WTC11 (cell line): ENCODE results near the gene PRSS23. TPM values are rescaled to one million over a fixed set of nuclear protein-coding genes. Genes with fewer than 3 reads are reported as not detected.
A peak's percentile ranks its signal among the peaks of the same experiment; 100 is the strongest.

ENCODE experiments used
- ATAC-seq: fragments of 200-7000 bp; cut with Tn5 transposase; 2 replicates; pipeline ENCODE4 v1.10.0; 2021; ENCODE audit warnings: mild to moderate bottlenecking, moderate library complexity
- CTCF ChIA-PET: fragments of 300-600 bp; sonication (Branson Sonifier 250); formaldehyde crosslinking; loops from one replicate; lab custom pipeline; 2021; ENCODE audit warnings: antibody characterized with exemption; lab: Charles Lee
- POLR2A ChIA-PET: fragments of 350-600 bp; sonication (Branson Sonifier 250); formaldehyde crosslinking; loops from one replicate; lab custom pipeline; 2021; ENCODE audit warnings: antibody characterized with exemption; lab: Charles Lee
- DNase-seq: peaks from one replicate; pipeline ENCODE4 v3.0.0; 2021; ENCODE audit warnings: low spot score
- H3K27ac Mint-ChIP-seq: 2 replicates; pipeline ENCODE4 v1.8.0; 2021; ENCODE audit warnings: mixed read lengths
- H3K27me3 Mint-ChIP-seq: 2 replicates; pipeline ENCODE4 v1.8.0; 2021; ENCODE audit warnings: low read depth, mild to moderate bottlenecking, moderate library complexity, mixed read lengths
- H3K36me3 Mint-ChIP-seq: 2 replicates; pipeline ENCODE4 v1.8.0; 2021; ENCODE audit warnings: mixed read lengths
- H3K4me1 Mint-ChIP-seq: 2 replicates; pipeline ENCODE4 v1.8.0; 2022; ENCODE audit warnings: mixed read lengths
- H3K4me3 Mint-ChIP-seq: 2 replicates; pipeline ENCODE4 v1.8.0; 2021; ENCODE audit warnings: mild to moderate bottlenecking, moderate library complexity, mixed read lengths
- H3K9me3 Mint-ChIP-seq: 2 replicates; pipeline ENCODE4 v1.8.0; 2021; ENCODE audit warnings: mixed read lengths
- ATF1 ChIP-seq: sonication (generic); formaldehyde crosslinking; IDR thresholded peaks from 2 replicates; pipeline ENCODE4 v1.8.1; 2023; ENCODE audit warnings: mild to moderate bottlenecking, moderate library complexity, missing genetic modification reagents
- ATF3 ChIP-seq: sonication (generic); formaldehyde crosslinking; conservative IDR thresholded peaks from 2 replicates; pipeline ENCODE4 v1.8.1; 2022; ENCODE audit warnings: mild to moderate bottlenecking, missing genetic modification reagents
- CREB1 ChIP-seq: sonication (generic); formaldehyde crosslinking; IDR thresholded peaks from 2 replicates; pipeline ENCODE4 v1.8.0; 2023; ENCODE audit warnings: mild to moderate bottlenecking, missing genetic modification reagents
- CTCF ChIP-seq: fragments of 200-600 bp; IDR thresholded peaks from 2 replicates; pipeline ENCODE4 v1.8.0; 2022; ENCODE audit warnings: antibody characterized with exemption
- ELF4 ChIP-seq: sonication (generic); formaldehyde crosslinking; IDR thresholded peaks from 2 replicates; pipeline ENCODE4 v1.8.1; 2022; ENCODE audit warnings: low read depth, mild to moderate bottlenecking, moderate library complexity, missing genetic modification reagents
- ETV6 ChIP-seq: sonication (generic); formaldehyde crosslinking; IDR thresholded peaks from 2 replicates; pipeline ENCODE4 v1.8.1; 2022; ENCODE audit warnings: mild to moderate bottlenecking, missing genetic modification reagents
- FOXJ3 ChIP-seq: sonication (generic); formaldehyde crosslinking; IDR thresholded peaks from 2 replicates; pipeline ENCODE4 v1.9.0; 2021; ENCODE audit warnings: missing genetic modification reagents, mild to moderate bottlenecking, borderline replicate concordance
- GRHL2 ChIP-seq: fragments of 250-450 bp; sonication (Bioruptor Pico); IDR thresholded peaks from 2 replicates; pipeline ENCODE4 v1.8.0; 2022; ENCODE audit warnings: mild to moderate bottlenecking, moderate library complexity; ENCODE audit not compliant: insufficient replicate concordance, severe bottlenecking
- GTF2I ChIP-seq: fragments of 250-450 bp; sonication (Bioruptor Pico); conservative IDR thresholded peaks from 2 replicates; pipeline ENCODE4 v1.4.0; 2021; ENCODE audit warnings: mild to moderate bottlenecking
- HMGA2 ChIP-seq: fragments of 250-450 bp; sonication (Bioruptor Pico); IDR thresholded peaks from 2 replicates; pipeline ENCODE4 v1.4.0; 2021; ENCODE audit warnings: mild to moderate bottlenecking, moderate library complexity
- IRF1 ChIP-seq: sonication (generic); formaldehyde crosslinking; IDR thresholded peaks from 2 replicates; pipeline ENCODE4 v1.8.0; 2023; ENCODE audit warnings: missing genetic modification reagents
- IRF2 ChIP-seq: sonication (generic); formaldehyde crosslinking; IDR thresholded peaks from 2 replicates; pipeline ENCODE4 v1.8.0; 2022; ENCODE audit warnings: low read depth, missing genetic modification reagents, borderline replicate concordance
- KAT7 ChIP-seq: sonication (generic); formaldehyde crosslinking; IDR thresholded peaks from 2 replicates; pipeline ENCODE4 v1.8.1; 2023; ENCODE audit warnings: missing genetic modification reagents, mild to moderate bottlenecking, borderline replicate concordance
- MAX ChIP-seq: sonication (generic); formaldehyde crosslinking; IDR thresholded peaks from 2 replicates; pipeline ENCODE4 v1.8.0; 2022; ENCODE audit warnings: mild to moderate bottlenecking, missing genetic modification reagents
- NFATC4 ChIP-seq: fragments of 250-450 bp; sonication (Bioruptor Pico); IDR thresholded peaks from 2 replicates; pipeline ENCODE4 v1.9.0; 2021; ENCODE audit warnings: mild to moderate bottlenecking
- NFE2L1 ChIP-seq: sonication (generic); formaldehyde crosslinking; IDR thresholded peaks from 2 replicates; pipeline ENCODE4 v1.8.1; 2023; ENCODE audit warnings: missing genetic modification reagents
- NR2C2 ChIP-seq: sonication (generic); formaldehyde crosslinking; IDR thresholded peaks from 2 replicates; pipeline ENCODE4 v1.8.0; 2022; ENCODE audit warnings: mild to moderate bottlenecking, missing genetic modification reagents
- RELA ChIP-seq: sonication (generic); formaldehyde crosslinking; IDR thresholded peaks from 2 replicates; pipeline ENCODE4 v1.8.1; 2022; ENCODE audit warnings: missing genetic modification reagents, mild to moderate bottlenecking, borderline replicate concordance
- RORB ChIP-seq: fragments of 250-450 bp; sonication (Bioruptor Pico); IDR thresholded peaks from 2 replicates; pipeline ENCODE4 v1.9.0; 2021; ENCODE audit warnings: mild to moderate bottlenecking
- SMAD4 ChIP-seq: sonication (generic); formaldehyde crosslinking; IDR thresholded peaks from 2 replicates; pipeline ENCODE4 v1.8.0; 2022; ENCODE audit warnings: mild to moderate bottlenecking, missing genetic modification reagents
- SOX15 ChIP-seq: fragments of 250-450 bp; sonication (Bioruptor Pico); IDR thresholded peaks from 2 replicates; pipeline ENCODE4 v1.9.0; 2021; ENCODE audit warnings: mild to moderate bottlenecking
- SP1 ChIP-seq: sonication (generic); formaldehyde crosslinking; conservative IDR thresholded peaks from 2 replicates; pipeline ENCODE4 v1.8.1; 2022; ENCODE audit warnings: missing genetic modification reagents
- STAT6 ChIP-seq: sonication (generic); formaldehyde crosslinking; conservative IDR thresholded peaks from 2 replicates; pipeline ENCODE4 v1.8.1; 2023; ENCODE audit warnings: mild to moderate bottlenecking, low read depth, missing genetic modification reagents, moderate library complexity
- ZNF263 ChIP-seq: sonication (generic); formaldehyde crosslinking; IDR thresholded peaks from 2 replicates; pipeline ENCODE4 v1.8.1; 2022; ENCODE audit warnings: low read depth, mild to moderate bottlenecking, moderate library complexity, missing genetic modification reagents
- total RNA-seq: library from RNA; stranded (reverse); gene quantifications from 3 replicates; pipeline ENCODE4 v1.2.3, GENCODE V29; 2021

PRSS23 gene
- total RNA-seq, 1 experiment from 2014 or later = 4.2 TPM

- Mint-ChIP-seq H3K36me3 (no peaks in the 10 kb centered on the region), H3K27me3 (no peaks in the 10 kb centered on the region; the same call in 1 of the 2 replicates), H3K27ac (no peak overlapping the region), H3K9me3 (no peaks in the 10 kb centered on the region), H3K4me3 (no peak overlapping the region), H3K4me1 (peaks cover 20% of the 10 kb centered on the region)
- DNase-seq (no peak), ATAC-seq (no peak)
- TF ChIP-seq CTCF (no peak), GTF2I (CRISPR knock-in tag) (no peak), NFATC4 (no peak), ELF4 (CRISPR knock-in tag) (no peak), KAT7 (CRISPR knock-in tag) (no peak), MAX (CRISPR knock-in tag) (no peak), ETV6 (CRISPR knock-in tag) (no peak), ZNF263 (CRISPR knock-in tag) (no peak), ATF1 (CRISPR knock-in tag) (no peak)
- ChIA-PET POLR2A (no interaction called here), CTCF (interaction anchor here (1.3 kb wide), 1 partner anchor 202 kb away, joined by 4 read pairs; no protein-coding TSS in a partner anchor)
Observed at GRCh38 chr11:86810288-86810687, 9.9 kb downstream of the PRSS23 start.

- no peak for TF ChIP-seq FOXJ3
- no peak for TF ChIP-seq NFE2L1 (CRISPR knock-in tag)
- DNase-seq (no peak), ATAC-seq (peak; percentile 75)
- Mint-ChIP-seq H3K36me3 (no peaks in the 10 kb centered on the region), H3K27ac (no peak overlapping the region), H3K9me3 (no peaks in the 10 kb centered on the region), H3K27me3 (no peaks in the 10 kb centered on the region; the same call in 1 of the 2 replicates), H3K4me1 (peaks cover 14% of the 10 kb centered on the region), H3K4me3 (no peak overlapping the region)
- POLR2A ChIA-PET = no interaction called here
- CTCF ChIA-PET = interaction anchor here (1.1 to 1.8 kb wide), 6 partner anchors 9 to 355 kb away, joined by 3 to 7 read pairs (median 5); no protein-coding TSS in a partner anchor
Observed at GRCh38 chr11:86811637-86812321, 11.4 kb downstream of the PRSS23 start.

- DNase-seq (no peak), ATAC-seq (no peak)
- ChIA-PET CTCF (interaction anchor here (1.1 to 1.8 kb wide), 6 partner anchors 10 to 356 kb away, joined by 3 to 7 read pairs (median 5); no protein-coding TSS in a partner anchor), POLR2A (no interaction called here)
- Mint-ChIP-seq H3K27me3 (no peaks in the 10 kb centered on the region; the same call in 1 of the 2 replicates), H3K27ac (no peak overlapping the region), H3K4me1 (peaks cover 14% of the 10 kb centered on the region), H3K9me3 (no peaks in the 10 kb centered on the region), H3K4me3 (no peak overlapping the region), H3K36me3 (no peaks in the 10 kb centered on the region)
- TF ChIP-seq STAT6 (CRISPR knock-in tag) (no peak), NR2C2 (CRISPR knock-in tag) (no peak), RORB (CRISPR knock-in tag) (no peak)
Observed at GRCh38 chr11:86812322-86812670, 12.0 kb downstream of the PRSS23 start.

- no peak for ATAC-seq
- Mint-ChIP-seq H3K27me3 (no peaks in the 10 kb centered on the region; the same call in 1 of the 2 replicates), H3K9me3 (no peaks in the 10 kb centered on the region), H3K27ac (no peak overlapping the region; the same call in 1 of the 2 replicates), H3K4me1 (peaks cover 14% of the 10 kb centered on the region), H3K36me3 (no peaks in the 10 kb centered on the region), H3K4me3 (no peak overlapping the region)
- CTCF ChIA-PET = interaction anchor here (1.8 kb wide), 1 partner anchor 205 kb away, joined by 7 read pairs; no protein-coding TSS in a partner anchor
- TF ChIP-seq ATF3 (CRISPR knock-in tag) = no peak
- TF ChIP-seq HMGA2 = no peak
- TF ChIP-seq IRF1 (CRISPR knock-in tag) = no peak
- TF ChIP-seq SOX15 (CRISPR knock-in tag) = no peak
- no peak for TF ChIP-seq CREB1 (CRISPR knock-in tag)
- no peak for TF ChIP-seq IRF2 (CRISPR knock-in tag)
- no peak for TF ChIP-seq RELA (CRISPR knock-in tag)
- no peak for TF ChIP-seq SMAD4 (CRISPR knock-in tag)
- no peak for TF ChIP-seq GRHL2 (CRISPR knock-in tag)
- TF ChIP-seq NR2C2 (CRISPR knock-in tag) = no peak
- no peak for TF ChIP-seq SP1 (CRISPR knock-in tag)
- no peak for DNase-seq
- POLR2A ChIA-PET = no interaction called here
Observed at GRCh38 chr11:86812981-86813380, 12.6 kb downstream of the PRSS23 start.
